K562 (cell line): ENCODE data around the gene KIF5A. TPM values are rescaled to one million over a fixed set of nuclear protein-coding genes. Genes with fewer than 3 reads are reported as not detected.

Experiments used
- CAMTA2 ChIP-seq: fragments of 250-450 bp; sonication (Bioruptor Pico); conservative IDR thresholded peaks from 2 replicates; pipeline ENCODE4 v1.5.1; 2022
- CHD1 ChIP-seq: fragments of 200-600 bp; sonication (generic); IDR thresholded peaks from one replicate; pipeline ENCODE4 v1.6.1; 2012; ENCODE audit warnings: mild to moderate bottlenecking, moderate library complexity, low read length, inconsistent platforms
- DDX20 ChIP-seq: fragments of 450-650 bp; IDR thresholded peaks from 2 replicates; pipeline ENCODE4 v1.6.1; 2016; ENCODE audit warnings: missing genetic modification characterization, low read depth, mild to moderate bottlenecking, missing compliant biosample characterization, moderate library complexity
- EP300 ChIP-seq: IDR thresholded peaks from 2 replicates; pipeline ENCODE4 v1.6.1; 2012; ENCODE audit warnings: low read length, improper control_type of control experiment
- GABPA ChIP-seq: fragments of 200-800 bp; sonication (Bioruptor generic); conservative IDR thresholded peaks from 2 replicates; pipeline ENCODE4 v1.6.1; 2016; ENCODE audit warnings: low read depth, missing genetic modification characterization, missing compliant biosample characterization
- HNRNPH1 ChIP-seq: fragments of 200-400 bp; formaldehyde crosslinking; optimal IDR thresholded peaks from 2 replicates; pipeline ENCODE3; 2017; ENCODE audit warnings: low read depth, mild to moderate bottlenecking, low read length, moderate library complexity
- HNRNPLL ChIP-seq: fragments of 200-400 bp; formaldehyde crosslinking; IDR thresholded peaks from 2 replicates; pipeline ENCODE4 v1.6.1; 2017; ENCODE audit warnings: low read length, low read depth, mild to moderate bottlenecking; ENCODE audit not compliant: poor library complexity, severe bottlenecking
- MAZ ChIP-seq, 2 experiments: fragments of 450-650 bp in 1 of 2; sonication (generic) in 1 of 2; formaldehyde crosslinking; IDR thresholded peaks in 1 of 2; conservative IDR thresholded peaks in 1 of 2; 2 replicates each; pipeline versions ENCODE4 v1.4.0 to v1.5.0; 2020; ENCODE audit warnings: mild to moderate bottlenecking in 1 of 2, missing genetic modification reagents in 1 of 2
- SUPT5H ChIP-seq: fragments of 450-650 bp; IDR thresholded peaks from 2 replicates; pipeline ENCODE4 v1.6.1; 2016
- XRCC5 ChIP-seq: fragments of 200-400 bp; formaldehyde crosslinking; IDR thresholded peaks from 2 replicates; pipeline ENCODE4 v1.6.1; 2017; ENCODE audit warnings: low read depth, mild to moderate bottlenecking, low read length
- ZNF263 ChIP-seq: sonication (generic); formaldehyde crosslinking; IDR thresholded peaks from 2 replicates; pipeline ENCODE4 v1.8.0; 2022; ENCODE audit warnings: mild to moderate bottlenecking, missing genetic modification reagents, borderline replicate concordance
- ZNF311 ChIP-seq: fragments of 250-450 bp; sonication (Bioruptor Pico); IDR thresholded peaks from 2 replicates; pipeline ENCODE4 v1.4.0; 2020; ENCODE audit warnings: mild to moderate bottlenecking, moderate library complexity
- ZNF785 ChIP-seq: fragments of 250-450 bp; sonication (Bioruptor Pico); IDR thresholded peaks from 2 replicates; pipeline ENCODE4 v1.4.0; 2020; ENCODE audit warnings: mild to moderate bottlenecking
- polyA plus RNA-seq, 8 experiments: library from polyadenylated mRNA; depleted of rRNA in 4 of 8; stranded (reverse) in 5 of 8; unstranded in 3 of 8; fragments of >200 nt; fragmentation: Nextera tagmentation in 2 of 8; fragmentation: Illumina TruSeq in 1 of 8; extraction: Ambion mirVana in 2 of 8; extraction: Trizol in 1 of 8; gene quantifications; 2 replicates each; pipeline versions ENCODE4 v1.2.1 to v1.2.3, GENCODE V29; 2011 to 2014; ENCODE audit warnings: inconsistent platforms in 1 of 8, missing spikeins in 1 of 8
- total RNA-seq, 7 experiments: library from RNA; depleted of rRNA in 6 of 7; stranded (reverse); fragments of >200 nt in 6 of 7; fragmentation: Illumina TruSeq in 2 of 7; extraction: Trizol in 2 of 7; gene quantifications; 2 replicates each; pipeline versions ENCODE4 v1.2.1 to v1.2.3, GENCODE V29; 2011 to 2021; ENCODE audit warnings: low replicate concordance in 1 of 7
- TF ChIP-seq, protein P1 (sequence below): fragments of 450-650 bp; IDR thresholded peaks from 2 replicates; pipeline ENCODE4 v1.6.1; 2017; ENCODE audit warnings: mild to moderate bottlenecking, moderate library complexity
- TF ChIP-seq, protein P2 (sequence below), 3 experiments: fragments of 200-800 bp in 1 of 3; sonication (Bioruptor generic) in 1 of 3; sonication (generic) in 1 of 3; formaldehyde crosslinking in 1 of 3; IDR thresholded peaks; 2 replicates each; pipeline versions ENCODE4 v1.6.1 to v1.8.0; 2016 to 2022; ENCODE audit warnings: mild to moderate bottlenecking in 2 of 3, missing compliant biosample characterization in 2 of 3, missing genetic modification characterization in 2 of 3, missing genetic modification reagents in 1 of 3
- TF ChIP-seq, protein P3 (sequence below): fragments of 450-650 bp; IDR thresholded peaks from 2 replicates; pipeline ENCODE4 v1.6.1; 2018; ENCODE audit not compliant: partially characterized antibody
- TF ChIP-seq, protein P4 (sequence below): fragments of 250-450 bp; sonication (Bioruptor Pico); IDR thresholded peaks from 2 replicates; pipeline ENCODE4 v1.8.0; 2021; ENCODE audit warnings: moderate library complexity, mild to moderate bottlenecking, inconsistent platforms

The KIF5A gene
- total and polyA plus RNA-seq, 9 of the 15 experiments (the other 6 are each of a cell fraction or from before 2014, with no cell fraction given) = 3.4 to 17.7 (median 8.0) TPM

DNA sequence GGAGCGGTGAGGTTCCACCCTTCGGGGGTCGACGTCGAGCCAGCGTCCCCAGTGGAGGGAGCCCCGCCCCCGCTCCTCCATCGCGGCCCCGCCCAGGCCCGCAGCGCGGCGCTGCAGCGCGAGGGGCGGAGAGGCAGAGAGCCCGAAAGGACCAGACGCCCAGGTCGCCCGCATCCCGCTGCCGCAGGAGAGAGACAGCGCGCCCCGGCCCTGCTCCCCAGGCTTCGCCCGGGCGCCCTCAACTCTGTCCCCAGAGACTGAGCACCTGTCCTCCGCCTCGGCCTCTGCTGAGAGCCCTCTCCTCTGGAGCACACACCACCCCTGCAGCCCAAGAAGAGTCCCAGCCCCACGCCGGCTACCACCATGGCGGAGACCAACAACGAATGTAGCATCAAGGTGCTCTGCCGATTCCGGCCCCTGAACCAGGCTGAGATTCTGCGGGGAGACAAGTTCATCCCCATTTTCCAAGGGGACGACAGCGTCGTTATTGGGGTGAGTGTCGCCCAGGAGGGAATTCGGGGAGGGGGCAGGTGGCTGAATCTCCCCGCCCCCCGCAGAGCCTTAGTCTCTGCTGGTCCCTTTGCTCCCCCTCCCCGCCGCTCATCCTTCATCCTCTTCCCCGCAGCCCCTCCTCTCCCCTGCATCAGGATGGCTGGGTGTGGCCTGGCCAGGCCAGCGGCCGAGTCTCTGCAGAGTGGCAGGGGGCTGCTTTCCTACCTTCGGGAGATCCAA, at the start of gene KIF5A (continued):
- TF ChIP-seq, protein P1, sequence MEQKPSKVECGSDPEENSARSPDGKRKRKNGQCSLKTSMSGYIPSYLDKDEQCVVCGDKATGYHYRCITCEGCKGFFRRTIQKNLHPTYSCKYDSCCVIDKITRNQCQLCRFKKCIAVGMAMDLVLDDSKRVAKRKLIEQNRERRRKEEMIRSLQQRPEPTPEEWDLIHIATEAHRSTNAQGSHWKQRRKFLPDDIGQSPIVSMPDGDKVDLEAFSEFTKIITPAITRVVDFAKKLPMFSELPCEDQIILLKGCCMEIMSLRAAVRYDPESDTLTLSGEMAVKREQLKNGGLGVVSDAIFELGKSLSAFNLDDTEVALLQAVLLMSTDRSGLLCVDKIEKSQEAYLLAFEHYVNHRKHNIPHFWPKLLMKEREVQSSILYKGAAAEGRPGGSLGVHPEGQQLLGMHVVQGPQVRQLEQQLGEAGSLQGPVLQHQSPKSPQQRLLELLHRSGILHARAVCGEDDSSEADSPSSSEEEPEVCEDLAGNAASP = no peak
- no peak for TF ChIP-seq GABPA (tag)
- no peak for TF ChIP-seq DDX20 (tag)
- TF ChIP-seq ZNF311 = no peak
- TF ChIP-seq XRCC5 = 0 out of 2 replicates have a peak, but pooled peaks have one; percentile 37
- TF ChIP-seq EP300 = no peak
- TF ChIP-seq, protein P2, sequence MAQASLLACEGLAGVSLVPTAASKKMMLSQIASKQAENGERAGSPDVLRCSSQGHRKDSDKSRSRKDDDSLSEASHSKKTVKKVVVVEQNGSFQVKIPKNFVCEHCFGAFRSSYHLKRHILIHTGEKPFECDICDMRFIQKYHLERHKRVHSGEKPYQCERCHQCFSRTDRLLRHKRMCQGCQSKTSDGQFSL (CRISPR knock-in tag; IDR thresholded peaks at IDR 0.05) = no peak
- TF ChIP-seq, protein P2 (tag; IDR thresholded peaks at IDR 0.05) = no peak
- TF ChIP-seq ZNF263 = 0 out of 2 replicates have a peak, but pooled peaks have one; percentile 27
- TF ChIP-seq HNRNPLL = no peak
- TF ChIP-seq CAMTA2 (CRISPR knock-in tag) = no peak
- TF ChIP-seq, protein P3, sequence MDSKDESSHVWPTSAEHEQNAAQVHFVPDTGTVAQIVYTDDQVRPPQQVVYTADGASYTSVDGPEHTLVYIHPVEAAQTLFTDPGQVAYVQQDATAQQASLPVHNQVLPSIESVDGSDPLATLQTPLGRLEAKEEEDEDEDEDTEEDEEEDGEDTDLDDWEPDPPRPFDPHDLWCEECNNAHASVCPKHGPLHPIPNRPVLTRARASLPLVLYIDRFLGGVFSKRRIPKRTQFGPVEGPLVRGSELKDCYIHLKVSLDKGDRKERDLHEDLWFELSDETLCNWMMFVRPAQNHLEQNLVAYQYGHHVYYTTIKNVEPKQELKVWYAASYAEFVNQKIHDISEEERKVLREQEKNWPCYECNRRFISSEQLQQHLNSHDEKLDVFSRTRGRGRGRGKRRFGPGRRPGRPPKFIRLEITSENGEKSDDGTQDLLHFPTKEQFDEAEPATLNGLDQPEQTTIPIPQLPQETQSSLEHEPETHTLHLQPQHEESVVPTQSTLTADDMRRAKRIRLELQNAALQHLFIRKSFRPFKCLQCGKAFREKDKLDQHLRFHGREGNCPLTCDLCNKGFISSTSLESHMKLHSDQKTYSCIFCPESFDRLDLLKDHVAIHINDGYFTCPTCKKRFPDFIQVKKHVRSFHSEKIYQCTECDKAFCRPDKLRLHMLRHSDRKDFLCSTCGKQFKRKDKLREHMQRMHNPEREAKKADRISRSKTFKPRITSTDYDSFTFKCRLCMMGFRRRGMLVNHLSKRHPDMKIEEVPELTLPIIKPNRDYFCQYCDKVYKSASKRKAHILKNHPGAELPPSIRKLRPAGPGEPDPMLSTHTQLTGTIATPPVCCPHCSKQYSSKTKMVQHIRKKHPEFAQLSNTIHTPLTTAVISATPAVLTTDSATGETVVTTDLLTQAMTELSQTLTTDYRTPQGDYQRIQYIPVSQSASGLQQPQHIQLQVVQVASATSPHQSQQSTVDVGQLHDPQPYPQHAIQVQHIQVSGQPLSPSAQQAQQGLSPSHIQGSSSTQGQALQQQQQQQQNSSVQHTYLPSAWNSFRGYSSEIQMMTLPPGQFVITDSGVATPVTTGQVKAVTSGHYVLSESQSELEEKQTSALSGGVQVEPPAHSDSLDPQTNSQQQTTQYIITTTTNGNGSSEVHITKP = peak; percentile 17
- TF ChIP-seq, protein P4, sequence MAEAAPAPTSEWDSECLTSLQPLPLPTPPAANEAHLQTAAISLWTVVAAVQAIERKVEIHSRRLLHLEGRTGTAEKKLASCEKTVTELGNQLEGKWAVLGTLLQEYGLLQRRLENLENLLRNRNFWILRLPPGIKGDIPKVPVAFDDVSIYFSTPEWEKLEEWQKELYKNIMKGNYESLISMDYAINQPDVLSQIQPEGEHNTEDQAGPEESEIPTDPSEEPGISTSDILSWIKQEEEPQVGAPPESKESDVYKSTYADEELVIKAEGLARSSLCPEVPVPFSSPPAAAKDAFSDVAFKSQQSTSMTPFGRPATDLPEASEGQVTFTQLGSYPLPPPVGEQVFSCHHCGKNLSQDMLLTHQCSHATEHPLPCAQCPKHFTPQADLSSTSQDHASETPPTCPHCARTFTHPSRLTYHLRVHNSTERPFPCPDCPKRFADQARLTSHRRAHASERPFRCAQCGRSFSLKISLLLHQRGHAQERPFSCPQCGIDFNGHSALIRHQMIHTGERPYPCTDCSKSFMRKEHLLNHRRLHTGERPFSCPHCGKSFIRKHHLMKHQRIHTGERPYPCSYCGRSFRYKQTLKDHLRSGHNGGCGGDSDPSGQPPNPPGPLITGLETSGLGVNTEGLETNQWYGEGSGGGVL (CRISPR knock-in tag) = no peak
- no peak for TF ChIP-seq CHD1
- TF ChIP-seq HNRNPH1 = no peak
- TF ChIP-seq ZNF785 = no peak
- peak; percentile 60 for TF ChIP-seq SUPT5H
- peak; percentile 78 to 98 for TF ChIP-seq MAZ (CRISPR knock-in tag; conservative IDR thresholded peaks at IDR 0.05 in 1 of 2, IDR thresholded peaks at IDR 0.05 in 1 of 2)
